OCI-LY3 (cell line): ENCODE data around the gene CCT3.
A peak's percentile ranks its signal among the peaks of the same experiment; 100 is the strongest.

Experiments
- H2AFZ ChIP-seq: fragments of 200-600, 300-600 bp; shearing (Covaris generic); 2 replicates; pipeline ENCODE4 v1.6.0; 2014; ENCODE audit warnings: antibody characterized with exemption, low read depth, low read length
- H3K27ac ChIP-seq: fragments of 200-600, 300-600 bp; sonication (generic); 2 replicates; pipeline ENCODE4 v1.5.1; 2014; ENCODE audit warnings: mild to moderate bottlenecking, low read length, moderate library complexity, mixed read lengths
- H3K27me3 ChIP-seq: fragments of 200-600, 300-600 bp; sonication (generic); 2 replicates; pipeline ENCODE4 v1.6.1; 2014; ENCODE audit warnings: low read depth, low read length, mixed read lengths
- H3K36me3 ChIP-seq: fragments of 200-600, 300-600 bp; sonication (generic); replicated peaks from 2 replicates; pipeline ENCODE3; 2014; ENCODE audit warnings: low read depth, low read length, mixed read lengths
- H3K4me1 ChIP-seq: fragments of 300-600, 200-600 bp; sonication (generic); 2 replicates; pipeline ENCODE4 v1.6.1; 2014; ENCODE audit warnings: low read length, mixed read lengths
- H3K4me2 ChIP-seq: fragments of 200-600, 300-600 bp; sonication (generic); 2 replicates; pipeline ENCODE4 v1.6.1; 2014; ENCODE audit warnings: low read length, mixed read lengths
- H3K4me3 ChIP-seq: fragments of 300-600, 200-600 bp; sonication (generic); 2 replicates; pipeline ENCODE4 v1.5.1; 2014; ENCODE audit warnings: antibody characterized with exemption, mild to moderate bottlenecking, low read length, moderate library complexity
- H3K79me2 ChIP-seq: fragments of 300-600, 200-600 bp; shearing (Covaris generic); 2 replicates; pipeline ENCODE4 v1.6.1; 2014; ENCODE audit warnings: mild to moderate bottlenecking, low read length, mixed read lengths
- H3K9ac ChIP-seq: fragments of 300-600, 200-600 bp; shearing (Covaris generic); 2 replicates; pipeline ENCODE4 v1.6.0; 2014; ENCODE audit warnings: mild to moderate bottlenecking, low read length, moderate library complexity
- H3K9me3 ChIP-seq: fragments of 200-600, 300-600 bp; shearing (Covaris generic); 2 replicates; pipeline ENCODE4 v1.6.1; 2014; ENCODE audit warnings: low read length, mixed read lengths; ENCODE audit not compliant: insufficient read depth
- H4K20me1 ChIP-seq: fragments of 200-600, 300-600 bp; sonication (generic); 2 replicates; pipeline ENCODE4 v1.6.1; 2016; ENCODE audit warnings: low read length, mixed read lengths; ENCODE audit not compliant: insufficient read depth
- CTCF ChIP-seq: fragments of 200-600, 300-600 bp; sonication (generic); IDR thresholded peaks from 2 replicates; pipeline ENCODE4 v1.5.1; 2014; ENCODE audit warnings: antibody characterized with exemption, low read length, low read depth
- EZH2phosphoT487 ChIP-seq: fragments of 200-600 bp; shearing (Covaris generic); IDR thresholded peaks from 2 replicates; pipeline ENCODE4 v1.6.1; 2018; ENCODE audit warnings: antibody characterized with exemption, mixed run types, low read depth

The CCT3 gene

GRCh38 chr1:156281693-156282478 lies 56.2 kb downstream of the CCT3 start:
- peak overlapping the region; percentile 10; the same call in 1 of the 2 replicates for H2AFZ ChIP-seq
- peak overlapping the region; percentile 94 for H3K9ac ChIP-seq
- peak overlapping the region; percentile 88 for H3K4me3 ChIP-seq
- TF ChIP-seq EZH2phosphoT487 (no peak), CTCF (no peak)
- peak overlapping the region; percentile 67 for H3K27ac ChIP-seq
- H4K20me1 ChIP-seq = peaks cover 5% of the 10 kb centered on the region
- peaks cover 62% of the 10 kb centered on the region for H3K79me2 ChIP-seq
- H3K36me3 ChIP-seq = peaks cover 27% of the 10 kb centered on the region
- H3K9me3 ChIP-seq = no peaks in the 10 kb centered on the region
- H3K27me3 ChIP-seq = no peaks in the 10 kb centered on the region
- H3K4me2 ChIP-seq = peak overlapping the region; percentile 96
- H3K4me1 ChIP-seq = peaks cover 19% of the 10 kb centered on the region

- TF ChIP-seq EZH2phosphoT487 (no peak), CTCF (no peak)
Measured at GRCh38 chr1:156281281-156281680, 56.8 kb downstream of the CCT3 start.

GRCh38 chr1:156279837-156280236 lies 58.3 kb downstream of the CCT3 start:
- Histone ChIP-seq H3K27ac (no peak overlapping the region), H3K4me3 (no peak overlapping the region), H3K4me1 (peaks cover 19% of the 10 kb centered on the region), H3K27me3 (no peaks in the 10 kb centered on the region), H3K4me2 (no peak overlapping the region), H3K9ac (no peak overlapping the region), H3K36me3 (peaks cover 41% of the 10 kb centered on the region), H3K79me2 (peaks cover 62% of the 10 kb centered on the region), H4K20me1 (peaks cover 5% of the 10 kb centered on the region), H2AFZ (no peak overlapping the region), H3K9me3 (no peaks in the 10 kb centered on the region)
- TF ChIP-seq EZH2phosphoT487 (no peak), CTCF (no peak)

More at GRCh38 chr1:156281281-156281680, 56.8 kb downstream of the CCT3 start:
- Histone ChIP-seq H4K20me1 (peaks cover 5% of the 10 kb centered on the region), H3K27ac (peak overlapping the region; percentile 67), H3K27me3 (no peaks in the 10 kb centered on the region), H3K79me2 (peaks cover 62% of the 10 kb centered on the region), H3K9me3 (no peaks in the 10 kb centered on the region), H2AFZ (no peak overlapping the region), H3K9ac (peak overlapping the region; percentile 94), H3K36me3 (peaks cover 33% of the 10 kb centered on the region), H3K4me3 (peak overlapping the region; percentile 88), H3K4me2 (peak overlapping the region; percentile 96), H3K4me1 (peaks cover 19% of the 10 kb centered on the region)

GRCh38 chr1:156276966-156277381 lies 61.1 kb downstream of the CCT3 start:
- TF ChIP-seq CTCF (no peak), EZH2phosphoT487 (no peak)
- Histone ChIP-seq H3K4me1 (peaks cover 12% of the 10 kb centered on the region), H3K27ac (no peak overlapping the region), H3K4me3 (no peak overlapping the region), H3K9me3 (no peaks in the 10 kb centered on the region), H3K27me3 (no peaks in the 10 kb centered on the region), H3K36me3 (peaks cover 69% of the 10 kb centered on the region), H4K20me1 (peaks cover 5% of the 10 kb centered on the region), H3K79me2 (peaks cover 42% of the 10 kb centered on the region), H3K9ac (no peak overlapping the region), H2AFZ (no peak overlapping the region), H3K4me2 (no peak overlapping the region)
